Stimulated activated effector memory CD8-positive, alpha-beta T cell treated with anti-CD3 and anti-CD28 coated beads, Interleukin-12 subunit alpha, Interleukin-12 subunit beta, amount 100 ng/mL, for 72 hours (primary cell): ENCODE measurements around the gene EIF4E2.
"Not testable (repeated sequence)": the region's sequence is repeated elsewhere in the genome, so short reads cannot be mapped to it uniquely, and the experiment has no call there.

ENCODE experiments used
- ATAC-seq: fragments of 150-1000 bp; cut with Tn5 transposase; 2 replicates; pipeline ENCODE4 v1.10.0; 2021
- DNase-seq, 2 donors: peaks; one replicate each; pipeline ENCODE4 v3.0.0; 2021 to 2022; ENCODE audit warnings: low spot score in 2 of 2
- H3K27ac Mint-ChIP-seq: one replicate; pipeline ENCODE4 v1.8.0; 2022; ENCODE audit warnings: mild to moderate bottlenecking, mixed read lengths
- H3K36me3 Mint-ChIP-seq: one replicate; pipeline ENCODE4 v1.8.0; 2022; ENCODE audit warnings: mild to moderate bottlenecking, mixed read lengths
- H3K4me1 Mint-ChIP-seq: one replicate; pipeline ENCODE4 v1.8.0; 2022; ENCODE audit warnings: mixed read lengths
- H3K4me3 Mint-ChIP-seq: one replicate; pipeline ENCODE4 v1.8.0; 2022; ENCODE audit warnings: mild to moderate bottlenecking, mixed read lengths
- H3K9me3 Mint-ChIP-seq: one replicate; pipeline ENCODE4 v1.8.0; 2022; ENCODE audit warnings: mixed read lengths

Gene EIF4E2

DNA sequence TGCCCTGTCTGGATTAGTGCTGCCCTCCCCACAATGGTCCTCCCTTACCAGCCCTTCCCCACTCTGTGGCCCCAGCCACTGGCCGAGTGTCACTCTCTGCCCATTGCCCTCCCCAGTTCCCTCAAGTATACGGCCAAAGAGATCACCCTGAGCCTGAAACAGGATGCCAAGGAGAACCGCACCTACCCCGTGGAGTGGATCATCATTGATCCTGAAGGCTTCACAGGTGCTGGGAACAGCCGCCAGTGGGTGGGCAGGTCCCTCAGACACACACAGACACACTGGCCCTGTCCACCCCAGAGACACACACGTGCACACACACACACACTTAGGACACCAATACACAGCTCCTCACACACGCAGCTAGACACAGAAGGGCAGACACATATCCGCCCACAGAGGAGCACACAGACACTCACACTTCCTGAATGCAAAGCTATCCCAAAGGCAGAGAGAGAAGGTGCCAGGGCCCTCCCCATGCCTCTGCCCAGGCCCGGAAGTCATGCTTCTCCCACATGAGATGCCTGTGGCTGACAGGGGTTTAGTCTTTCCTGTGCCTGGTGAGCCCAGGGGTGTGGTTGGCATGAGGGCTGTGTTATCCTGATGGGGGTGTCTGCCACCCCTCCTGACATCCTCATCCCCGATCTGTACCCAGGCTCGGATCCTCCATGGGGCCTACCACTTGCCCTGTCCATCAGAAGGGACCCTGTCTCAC, 21.6 kb upstream of the EIF4E2 start:
- no peak for DNase-seq
- H3K4me1 Mint-ChIP-seq: peaks cover 14% of the 10 kb centered on the region
- peak overlapping the region; percentile 62 for H3K27ac Mint-ChIP-seq
- ATAC-seq: peak; percentile 22
- no peaks in the 10 kb centered on the region for H3K9me3 Mint-ChIP-seq
- H3K4me3 Mint-ChIP-seq: no peak overlapping the region
- H3K36me3 Mint-ChIP-seq: no peaks in the 10 kb centered on the region

DNA sequence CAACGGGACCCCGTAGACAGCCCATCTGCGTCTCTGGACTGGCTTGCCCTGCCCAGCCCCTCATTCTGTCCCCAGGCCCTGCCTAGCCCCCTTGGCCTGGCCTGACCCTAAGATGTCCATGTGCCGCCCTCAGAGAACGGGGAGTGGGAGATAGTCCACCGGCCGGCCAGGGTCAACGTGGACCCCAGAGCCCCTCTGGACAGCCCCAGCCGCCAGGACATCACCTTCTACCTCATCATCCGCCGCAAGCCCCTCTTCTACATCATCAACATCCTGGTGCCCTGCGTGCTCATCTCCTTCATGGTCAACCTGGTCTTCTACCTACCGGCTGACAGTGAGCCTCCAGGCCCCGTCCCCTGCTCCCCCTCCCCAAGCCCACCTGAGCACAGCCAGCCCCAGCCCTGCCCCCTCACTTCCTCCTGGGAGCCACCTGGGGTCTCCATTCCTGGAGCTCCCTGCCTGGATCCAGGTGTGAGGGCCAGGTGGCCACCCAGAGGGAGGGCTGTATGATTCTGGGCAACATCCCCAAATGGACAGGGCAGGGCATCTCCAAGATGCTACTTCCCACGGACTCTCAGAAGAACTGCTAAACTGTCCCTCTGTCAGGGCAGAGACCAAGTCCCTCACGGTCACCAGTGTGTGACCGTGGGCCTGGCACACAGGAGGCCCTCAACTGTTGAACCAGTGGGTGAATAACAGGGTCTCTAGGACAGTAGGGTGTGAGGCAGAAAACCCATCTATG, 20.5 kb upstream of the EIF4E2 start:
- Mint-ChIP-seq H3K4me3 (no peak overlapping the region), H3K4me1 (peaks cover 14% of the 10 kb centered on the region), H3K36me3 (no peaks in the 10 kb centered on the region), H3K9me3 (no peaks in the 10 kb centered on the region), H3K27ac (no peak overlapping the region)
- DNase-seq: no peak
- no peak for ATAC-seq

DNA sequence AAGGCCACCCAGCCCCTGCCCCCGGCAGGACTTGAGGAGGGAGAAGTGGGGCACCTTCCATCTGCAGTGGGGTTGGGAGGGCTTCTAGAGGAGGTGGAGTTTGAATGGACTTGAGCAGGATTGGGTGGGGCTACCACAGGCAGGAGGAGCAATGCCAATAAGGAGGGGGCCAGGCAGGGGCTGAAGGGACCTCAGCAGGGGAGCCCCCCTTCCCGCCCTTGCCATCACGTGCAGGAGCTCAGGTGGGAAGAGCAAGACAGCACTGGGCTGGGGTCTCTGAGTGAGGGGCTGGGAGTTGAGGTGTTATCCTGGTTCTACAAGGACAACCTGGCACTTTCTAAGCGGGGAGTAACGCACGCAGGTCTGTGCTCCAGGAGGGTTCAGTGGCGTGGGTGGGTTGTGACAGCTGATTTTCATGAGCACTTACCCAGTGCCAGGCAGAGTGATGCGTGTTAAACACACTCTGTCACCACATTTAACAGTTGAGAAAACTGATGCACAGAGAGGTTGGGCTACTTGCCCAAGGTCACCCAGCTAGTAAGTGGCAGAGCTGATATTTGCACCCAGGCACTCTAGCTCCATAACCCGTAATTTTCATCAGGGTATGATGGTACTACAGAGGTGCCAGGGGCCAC, 19.7 kb upstream of the EIF4E2 start:
- Mint-ChIP-seq H3K9me3 (no peaks in the 10 kb centered on the region), H3K27ac (no peak overlapping the region), H3K4me3 (no peak overlapping the region), H3K4me1 (peaks cover 14% of the 10 kb centered on the region), H3K36me3 (no peaks in the 10 kb centered on the region)
- DNase-seq: no peak
- no peak for ATAC-seq

DNA sequence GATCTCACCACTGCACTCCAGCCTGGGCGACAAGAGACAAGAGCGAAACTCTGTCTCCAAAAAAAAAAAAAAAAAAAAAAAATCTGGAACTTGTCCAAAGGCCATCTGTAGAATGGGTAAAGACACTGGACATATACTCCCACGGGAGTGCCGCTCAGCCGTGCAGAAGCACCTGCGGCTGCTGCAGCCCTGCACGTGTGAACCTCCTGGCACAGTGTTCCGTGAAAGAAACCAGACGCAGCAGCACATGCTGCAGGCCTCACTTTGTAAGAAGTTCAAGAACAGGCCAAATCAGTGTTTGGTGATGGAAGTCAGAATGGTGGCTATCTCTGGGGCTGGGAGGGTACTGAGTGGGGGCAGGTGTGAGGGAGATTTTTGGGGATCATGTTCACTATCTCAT, 18.1 kb upstream of the EIF4E2 start:
- Mint-ChIP-seq H3K36me3 (no peaks in the 10 kb centered on the region), H3K9me3 (no peaks in the 10 kb centered on the region), H3K27ac (no peak overlapping the region), H3K4me1 (peaks cover 14% of the 10 kb centered on the region), H3K4me3 (no peak overlapping the region)
- DNase-seq (no peak), ATAC-seq (no peak)

DNA sequence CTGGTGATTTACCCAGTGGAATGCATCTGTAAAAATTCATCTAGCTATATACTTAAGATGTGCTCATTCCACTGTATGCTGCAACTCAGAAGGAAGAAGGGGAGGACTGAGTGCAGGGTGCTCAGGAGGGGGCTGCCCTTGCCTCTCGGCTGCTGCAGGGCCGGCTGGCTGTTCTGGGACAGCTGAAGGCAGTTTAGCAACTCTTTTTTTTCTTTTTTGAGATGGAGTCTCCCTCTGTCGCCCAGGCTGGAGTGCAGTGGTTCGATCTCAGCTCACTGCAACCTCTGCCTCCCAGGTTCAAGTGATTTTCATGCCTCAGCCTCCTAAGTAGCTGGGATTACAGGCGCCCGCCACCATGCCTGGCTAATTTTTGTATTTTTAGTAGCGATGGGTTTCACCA, 17.7 kb upstream of the EIF4E2 start:
- not testable (repeated sequence) for ATAC-seq, H3K9me3 Mint-ChIP-seq, H3K27ac Mint-ChIP-seq, H3K4me3 Mint-ChIP-seq, H3K36me3 Mint-ChIP-seq, DNase-seq
- peaks cover 14% of the 10 kb centered on the region for H3K4me1 Mint-ChIP-seq

DNA sequence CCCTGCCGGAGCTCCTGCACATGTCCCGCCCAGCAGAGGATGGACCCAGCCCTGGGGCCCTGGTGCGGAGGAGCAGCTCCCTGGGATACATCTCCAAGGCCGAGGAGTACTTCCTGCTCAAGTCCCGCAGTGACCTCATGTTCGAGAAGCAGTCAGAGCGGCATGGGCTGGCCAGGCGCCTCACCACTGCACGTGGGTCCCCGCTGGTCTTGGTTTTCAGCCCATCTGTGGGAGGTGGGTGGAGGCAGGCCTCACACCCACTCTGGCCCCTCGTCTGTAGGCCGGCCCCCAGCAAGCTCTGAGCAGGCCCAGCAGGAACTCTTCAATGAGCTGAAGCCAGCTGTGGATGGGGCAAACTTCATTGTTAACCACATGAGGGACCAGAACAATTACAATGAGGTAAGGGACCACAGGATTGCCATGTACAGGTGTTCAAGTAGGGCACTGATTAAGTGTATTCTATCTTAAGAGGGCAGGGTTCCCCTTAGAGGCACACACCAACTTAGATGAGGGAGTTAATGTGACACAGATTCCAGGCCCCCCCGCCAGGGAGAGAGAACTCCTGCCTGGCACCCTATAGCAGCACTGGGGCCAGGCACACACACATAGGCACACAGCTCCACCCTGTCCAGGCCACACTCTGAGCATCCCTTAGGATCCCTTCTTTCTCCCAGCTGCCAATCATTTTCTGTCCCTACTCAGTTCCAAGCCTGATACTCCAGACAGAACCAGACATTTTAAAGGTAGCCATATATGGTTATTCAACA, 16.4 kb upstream of the EIF4E2 start:
- Mint-ChIP-seq H3K4me3 (no peak overlapping the region), H3K9me3 (no peaks in the 10 kb centered on the region), H3K4me1 (peaks cover 8% of the 10 kb centered on the region), H3K36me3 (no peaks in the 10 kb centered on the region), H3K27ac (no peak overlapping the region)
- DNase-seq (no peak), ATAC-seq (no peak)

DNA sequence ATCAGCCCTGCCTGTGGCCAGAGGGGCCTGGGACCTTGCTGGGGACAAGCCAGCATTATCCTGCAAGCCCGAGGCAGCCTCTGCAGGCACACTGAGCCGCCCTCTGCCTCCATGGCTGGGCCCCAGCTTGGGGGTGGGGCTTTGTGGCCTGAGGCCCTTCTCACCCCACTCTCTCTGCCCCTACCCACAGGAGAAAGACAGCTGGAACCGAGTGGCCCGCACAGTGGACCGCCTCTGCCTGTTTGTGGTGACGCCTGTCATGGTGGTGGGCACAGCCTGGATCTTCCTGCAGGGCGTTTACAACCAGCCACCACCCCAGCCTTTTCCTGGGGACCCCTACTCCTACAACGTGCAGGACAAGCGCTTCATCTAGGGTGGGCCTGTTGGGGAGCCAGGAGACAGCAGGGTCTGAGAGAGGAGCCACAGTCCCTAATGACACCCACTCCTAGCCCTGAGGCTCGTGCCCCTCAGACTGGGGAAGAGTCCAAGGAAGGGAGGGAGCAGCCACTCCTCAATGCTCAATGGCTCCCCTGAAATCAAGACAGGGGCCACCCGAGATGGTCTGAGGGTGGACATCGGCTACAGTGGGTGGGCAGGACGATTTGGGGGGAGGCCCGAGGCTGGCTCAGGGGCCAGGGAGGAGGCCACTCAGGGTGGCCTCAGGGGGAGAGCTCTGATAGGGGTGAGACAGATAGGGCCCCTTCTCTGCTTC, 15.4 kb upstream of the EIF4E2 start:
- no peaks in the 10 kb centered on the region for H3K36me3 Mint-ChIP-seq
- peaks cover 6% of the 10 kb centered on the region for H3K4me1 Mint-ChIP-seq
- H3K27ac Mint-ChIP-seq: no peak overlapping the region
- no peak for ATAC-seq
- no peaks in the 10 kb centered on the region for H3K9me3 Mint-ChIP-seq
- H3K4me3 Mint-ChIP-seq: no peak overlapping the region
- DNase-seq: no peak

DNA sequence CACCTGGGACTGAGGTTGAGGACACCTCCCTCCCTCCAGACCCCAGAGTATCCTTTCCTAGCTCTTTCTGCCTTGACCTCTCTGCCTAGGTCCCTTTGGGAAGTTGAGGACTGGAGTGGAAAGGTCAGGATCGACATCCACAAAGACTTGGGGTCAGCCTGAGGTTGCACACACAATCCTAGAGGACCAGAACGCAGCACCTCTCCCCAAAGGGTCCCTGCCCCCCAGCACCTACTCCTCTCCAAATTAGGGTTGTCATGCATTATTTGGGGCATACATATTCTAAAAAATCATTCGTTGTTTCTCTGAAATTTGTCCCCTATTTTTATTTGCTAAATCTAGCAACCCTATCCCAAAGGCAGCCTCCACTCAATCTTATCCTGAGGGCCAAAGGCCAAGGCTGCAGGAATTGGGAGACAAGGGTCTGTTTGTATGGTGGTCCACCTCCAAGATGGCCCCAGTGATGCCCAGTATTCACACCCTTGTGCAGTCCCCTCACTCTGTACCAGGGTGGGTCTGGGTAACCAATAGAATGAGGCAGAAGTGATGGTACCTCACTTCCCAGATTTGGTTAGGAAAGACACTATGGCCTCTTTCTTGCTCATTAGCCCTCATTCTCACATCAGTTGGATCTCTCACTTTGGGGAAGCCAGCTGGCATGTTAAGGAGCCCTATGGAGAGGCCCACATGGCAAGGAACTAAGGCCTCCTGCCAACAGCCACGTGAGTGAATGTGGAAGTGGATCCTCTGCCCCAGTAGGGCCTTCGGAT, 14.5 kb upstream of the EIF4E2 start:
- ATAC-seq (no peak), DNase-seq (no peak)
- Mint-ChIP-seq H3K36me3 (no peaks in the 10 kb centered on the region), H3K4me1 (peaks cover 6% of the 10 kb centered on the region), H3K4me3 (no peak overlapping the region), H3K9me3 (no peaks in the 10 kb centered on the region), H3K27ac (no peak overlapping the region)

DNA sequence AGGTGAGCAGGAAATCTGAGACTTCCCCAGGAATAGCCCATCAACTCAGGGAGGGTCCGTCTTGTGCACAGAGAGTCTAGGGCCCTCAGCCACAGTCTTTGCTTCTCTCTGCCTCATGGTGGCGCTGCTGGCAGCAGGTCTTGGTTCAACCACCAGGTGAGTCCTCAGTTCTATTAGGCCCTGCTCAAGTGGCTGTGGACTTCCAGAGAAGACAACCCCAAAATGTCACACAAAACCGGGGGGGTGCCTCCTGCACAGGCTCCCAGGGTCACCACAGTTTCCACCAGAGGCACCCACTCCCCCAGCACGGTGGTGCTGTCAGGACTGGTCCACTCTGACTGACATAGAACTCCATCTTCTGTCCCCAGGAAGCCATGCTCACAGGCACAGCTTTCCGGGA, 13.4 kb upstream of the EIF4E2 start:
- Mint-ChIP-seq H3K27ac (no peak overlapping the region), H3K9me3 (no peaks in the 10 kb centered on the region), H3K4me1 (peaks cover 6% of the 10 kb centered on the region), H3K4me3 (no peak overlapping the region), H3K36me3 (no peaks in the 10 kb centered on the region)
- ATAC-seq (no peak), DNase-seq (no peak)

DNA sequence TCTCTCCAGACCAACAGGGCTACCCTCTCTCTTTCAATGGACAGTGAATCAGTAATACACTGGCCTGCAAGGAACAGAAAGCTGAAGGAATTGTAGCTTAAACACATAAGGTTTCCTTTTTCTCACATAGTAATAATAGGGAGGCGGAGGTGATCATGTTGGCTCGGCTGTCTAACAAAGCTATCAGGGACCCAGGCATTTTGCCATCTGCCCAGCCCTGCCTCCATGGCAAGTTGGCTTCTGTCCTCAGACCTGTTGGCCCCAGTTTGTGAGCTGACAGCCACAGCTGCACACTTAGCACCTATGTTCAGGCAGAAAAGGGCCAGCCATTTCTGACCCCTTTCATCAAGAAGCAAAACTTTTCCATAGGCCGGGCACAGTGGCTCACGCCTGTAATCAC, 13.0 kb upstream of the EIF4E2 start:
- Mint-ChIP-seq H3K4me1 (peaks cover 10% of the 10 kb centered on the region), H3K9me3 (no peaks in the 10 kb centered on the region), H3K36me3 (no peaks in the 10 kb centered on the region), H3K4me3 (no peak overlapping the region), H3K27ac (no peak overlapping the region)
- no peak for DNase-seq
- no peak for ATAC-seq

DNA sequence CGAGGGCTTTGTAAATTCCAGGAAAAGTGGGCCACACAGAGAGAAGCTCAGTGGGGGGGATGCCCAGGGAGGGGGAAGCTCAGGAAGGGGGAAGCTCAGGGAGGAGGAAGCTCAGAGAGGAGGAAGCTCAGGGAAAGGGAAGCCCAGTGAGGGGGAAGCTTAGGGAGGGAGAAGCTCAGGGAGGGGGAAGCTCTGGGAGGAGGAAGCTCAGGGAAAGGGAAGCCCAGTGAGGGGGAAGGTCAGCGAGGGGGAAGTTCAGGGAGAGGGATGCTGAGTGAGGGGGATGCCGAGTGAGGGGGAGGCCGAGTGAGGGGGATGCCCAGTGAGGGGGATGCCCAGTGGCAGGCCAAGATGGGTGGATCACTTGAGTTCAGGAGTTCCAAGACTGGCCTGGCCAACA, 11.8 kb upstream of the EIF4E2 start:
- no peak overlapping the region for H3K27ac Mint-ChIP-seq
- H3K9me3 Mint-ChIP-seq: no peaks in the 10 kb centered on the region
- H3K4me3 Mint-ChIP-seq: no peak overlapping the region
- ATAC-seq: no peak
- H3K4me1 Mint-ChIP-seq: peaks cover 22% of the 10 kb centered on the region
- no peaks in the 10 kb centered on the region for H3K36me3 Mint-ChIP-seq
- DNase-seq: no peak

DNA sequence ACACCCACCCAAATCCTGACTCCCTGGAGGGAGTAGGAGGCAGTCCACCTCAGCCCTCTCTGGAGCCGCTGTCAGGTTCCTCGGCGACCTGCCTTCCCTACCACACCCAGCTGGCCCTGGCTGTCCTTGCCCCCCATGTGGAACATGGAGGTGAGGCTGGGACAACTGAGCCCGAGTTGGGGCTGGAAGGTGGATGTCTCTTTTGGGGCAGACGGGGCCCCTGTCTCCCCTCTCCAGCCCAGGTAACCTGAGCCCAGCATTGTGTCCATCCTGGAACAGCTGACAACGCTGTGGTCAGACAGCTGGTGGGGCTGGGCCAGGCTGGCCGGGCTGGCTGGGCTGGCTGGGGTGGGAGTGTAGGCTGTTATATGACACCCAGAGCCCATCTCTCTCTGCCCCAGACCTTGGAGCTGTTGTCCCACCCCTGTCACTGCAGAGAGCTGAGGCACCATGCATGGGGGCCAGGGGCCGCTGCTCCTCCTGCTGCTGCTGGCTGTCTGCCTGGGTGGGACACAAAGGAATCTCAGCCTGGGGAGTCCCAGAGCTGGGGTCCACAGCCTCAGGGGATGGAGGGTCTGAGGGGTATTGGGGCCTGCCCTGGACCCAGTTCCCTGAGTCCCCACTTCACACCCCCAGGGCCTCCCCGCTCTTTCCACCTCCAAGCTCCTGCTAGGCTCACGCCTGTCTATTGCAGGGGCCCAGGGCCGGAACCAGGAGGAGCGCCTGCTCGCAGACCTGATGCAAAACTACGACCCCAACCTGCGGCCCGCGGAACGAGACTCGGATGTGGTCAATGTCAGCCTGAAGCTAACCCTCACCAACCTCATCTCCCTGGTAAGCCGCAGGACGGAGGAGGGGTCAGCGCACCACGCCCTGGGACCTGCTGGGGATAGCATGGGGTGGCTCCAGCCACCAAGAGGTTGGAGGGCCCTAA, 10.9 kb upstream of the EIF4E2 start, which contains the start of gene CHRNG:
Gene CHRNG (plus strand): TSS at position 395 of the 934 bp plus-strand sequence. CDS start 56 bp downstream, at position 451.
- ATAC-seq (no peak), DNase-seq (no peak)
- peaks cover 28% of the 10 kb centered on the region for H3K4me1 Mint-ChIP-seq
- H3K9me3 Mint-ChIP-seq: no peaks in the 10 kb centered on the region
- no peaks in the 10 kb centered on the region for H3K36me3 Mint-ChIP-seq
- H3K4me3 Mint-ChIP-seq: no peak within 1 kb of the TSS
- no peak within 1 kb of the TSS for H3K27ac Mint-ChIP-seq

DNA sequence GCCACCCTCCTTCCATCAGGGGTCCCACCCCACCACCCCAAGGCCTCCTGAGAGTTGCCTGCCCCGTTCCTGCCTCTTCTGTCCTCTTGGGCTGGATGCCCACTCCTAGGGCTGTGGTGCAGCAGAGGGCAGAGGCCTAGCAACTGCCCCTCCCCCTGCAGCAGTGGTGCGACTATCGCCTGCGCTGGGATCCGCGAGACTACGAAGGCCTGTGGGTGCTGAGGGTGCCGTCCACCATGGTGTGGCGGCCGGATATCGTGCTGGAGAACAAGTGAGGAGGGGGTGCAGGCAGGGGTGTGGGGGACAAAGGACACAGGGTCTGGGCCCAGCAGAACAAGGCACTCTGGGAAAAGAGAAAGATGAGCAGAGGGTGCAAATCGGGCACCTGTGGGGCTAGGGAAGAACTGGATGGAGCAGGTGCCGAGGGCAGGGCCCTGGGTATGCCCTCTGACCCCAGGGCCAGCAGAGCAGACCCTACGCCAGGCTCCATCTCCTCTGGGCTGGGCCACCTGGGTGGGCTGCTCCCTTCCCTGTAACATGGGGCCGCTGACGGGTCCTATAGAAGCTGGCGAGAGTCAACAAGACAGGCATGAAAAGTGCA, 9.9 kb upstream of the EIF4E2 start:
- peaks cover 32% of the 10 kb centered on the region for H3K4me1 Mint-ChIP-seq
- peaks cover 6% of the 10 kb centered on the region for H3K36me3 Mint-ChIP-seq
- DNase-seq: no peak
- no peak for ATAC-seq
- no peaks in the 10 kb centered on the region for H3K9me3 Mint-ChIP-seq
- H3K27ac Mint-ChIP-seq: no peak overlapping the region
- no peak overlapping the region for H3K4me3 Mint-ChIP-seq
